CD4-positive, CD25-positive, alpha-beta regulatory T cell (primary cell): Measurements from ENCODE around the gene MACROD2. TPM values are rescaled to one million over a fixed set of nuclear protein-coding genes. Genes with fewer than 3 reads are reported as not detected.

ENCODE experiments used
- ATAC-seq, 2 donors: fragments of 150-1000 bp; cut with Tn5 transposase; one replicate each; pipeline ENCODE4 v1.10.0; 2021; ENCODE audit warnings: low read depth in 2 of 2, moderate number of reproducible peaks in 2 of 2, moderate library complexity in 1 of 2
- DNase-seq, 3 donors: peaks; one replicate each; pipeline versions ENCODE4 v3.0.0 to v3.0.0-alpha.2; 2012 to 2022; ENCODE audit warnings: mixed read lengths in 1 of 3
- H3K27ac ChIP-seq: one replicate; pipeline ENCODE4 v1.7.0; 2013; ENCODE audit warnings: mild to moderate bottlenecking, low read length; ENCODE audit not compliant: insufficient read depth, poor library complexity, severe bottlenecking
- H3K27me3 ChIP-seq: one replicate; pipeline ENCODE4 v1.7.0; 2013; ENCODE audit warnings: low read length; ENCODE audit not compliant: control insufficient read depth, insufficient read depth
- H3K36me3 ChIP-seq: one replicate; pipeline ENCODE4 v1.7.0; 2013; ENCODE audit warnings: mild to moderate bottlenecking, low read length, moderate library complexity; ENCODE audit not compliant: control insufficient read depth, insufficient read depth
- H3K4me1 ChIP-seq: 2 replicates; pipeline ENCODE4 v1.7.0; 2013; ENCODE audit warnings: mild to moderate bottlenecking, low read length; ENCODE audit not compliant: insufficient read depth, control insufficient read depth, poor library complexity, severe bottlenecking
- H3K4me3 ChIP-seq: one replicate; pipeline ENCODE4 v1.7.0; 2013; ENCODE audit warnings: low read depth, mild to moderate bottlenecking, low read length, moderate library complexity
- H3K9me3 ChIP-seq, 2 experiments: 1 replicate in 1 of 2; 2 replicates in 1 of 2; pipeline ENCODE4 v1.7.0; 2013; ENCODE audit warnings: low read length in 2 of 2, mild to moderate bottlenecking in 1 of 2, moderate library complexity in 1 of 2; ENCODE audit not compliant: control insufficient read depth in 2 of 2
- H3K27ac Mint-ChIP-seq, 3 donors: one replicate each; pipeline ENCODE4 v1.8.0; 2020 to 2022; ENCODE audit warnings: mild to moderate bottlenecking in 3 of 3, mixed read lengths in 3 of 3, moderate library complexity in 2 of 3
- H3K27me3 Mint-ChIP-seq: one replicate; pipeline ENCODE4 v1.8.0; 2022; ENCODE audit warnings: mild to moderate bottlenecking, mixed read lengths
- H3K36me3 Mint-ChIP-seq: one replicate; pipeline ENCODE4 v1.8.0; 2020; ENCODE audit warnings: mixed read lengths
- H3K4me1 Mint-ChIP-seq, 4 donors: one replicate each; pipeline ENCODE4 v1.8.0; 2020 to 2022; ENCODE audit warnings: mixed read lengths in 4 of 4, mild to moderate bottlenecking in 1 of 4
- H3K4me3 Mint-ChIP-seq, 4 donors: one replicate each; pipeline ENCODE4 v1.8.0; 2020 to 2022; ENCODE audit warnings: mild to moderate bottlenecking in 4 of 4, mixed read lengths in 4 of 4, moderate library complexity in 3 of 4
- H3K9me3 Mint-ChIP-seq, 7 donors: one replicate each; pipeline ENCODE4 v1.8.0; 2020 to 2022; ENCODE audit warnings: mixed read lengths in 7 of 7, mild to moderate bottlenecking in 3 of 7, moderate library complexity in 2 of 7
- polyA plus RNA-seq, 4 donors: library from polyadenylated mRNA; unstranded; fragments of 300-500 nt; fragmentation: Illumina TruSeq; gene quantifications; one replicate each; pipeline ENCODE4 v1.2.3, GENCODE V29; 2021
- total RNA-seq: library from RNA; stranded (reverse); gene quantifications from one replicate; pipeline ENCODE4 v1.2.3, GENCODE V29; 2022

Gene MACROD2
- total and polyA plus RNA-seq, 5 donors from 2014 or later, result 1.4 TPM; not detected in 4

DNA sequence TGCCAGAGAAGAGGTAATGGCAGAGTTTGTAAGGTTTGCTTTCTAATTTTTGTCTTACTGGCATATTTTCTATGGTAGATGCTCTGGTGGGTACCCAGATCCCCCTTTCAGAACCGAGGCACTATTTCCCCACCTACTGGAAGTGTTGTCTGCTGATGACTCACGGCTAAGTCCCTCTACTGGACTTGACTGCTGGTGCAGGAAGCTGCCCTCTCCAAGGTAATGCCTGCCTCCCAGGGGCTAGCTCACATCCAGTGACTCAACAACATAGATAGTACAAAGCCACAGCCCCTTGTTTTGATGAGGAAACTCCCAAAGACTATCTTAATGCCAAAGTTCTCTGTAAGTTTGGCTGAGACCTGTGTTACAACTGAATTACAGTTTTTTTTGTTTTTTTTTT is 627.5 kb downstream of the MACROD2 start:
- no peaks in the 10 kb centered on the region for H3K4me1 Mint-ChIP-seq
- no peaks in the 10 kb centered on the region for H3K27me3 Mint-ChIP-seq
- DNase-seq (no peak), ATAC-seq (no peak)
- Histone ChIP-seq H3K4me1 (no peaks in the 10 kb centered on the region), H3K4me3 (no peak overlapping the region), H3K36me3 (no peaks in the 10 kb centered on the region), H3K9me3 (peaks cover 0 to 12% of the 10 kb centered on the region in 2 experiments), H3K27me3 (no peaks in the 10 kb centered on the region), H3K27ac (no peak overlapping the region)
- H3K9me3 Mint-ChIP-seq, result peaks cover 0 to 20% (median 9%) of the 10 kb centered on the region in 7 donors
- no peak overlapping the region for H3K4me3 Mint-ChIP-seq
- H3K36me3 Mint-ChIP-seq, result no peaks in the 10 kb centered on the region
- no peak overlapping the region for H3K27ac Mint-ChIP-seq

DNA sequence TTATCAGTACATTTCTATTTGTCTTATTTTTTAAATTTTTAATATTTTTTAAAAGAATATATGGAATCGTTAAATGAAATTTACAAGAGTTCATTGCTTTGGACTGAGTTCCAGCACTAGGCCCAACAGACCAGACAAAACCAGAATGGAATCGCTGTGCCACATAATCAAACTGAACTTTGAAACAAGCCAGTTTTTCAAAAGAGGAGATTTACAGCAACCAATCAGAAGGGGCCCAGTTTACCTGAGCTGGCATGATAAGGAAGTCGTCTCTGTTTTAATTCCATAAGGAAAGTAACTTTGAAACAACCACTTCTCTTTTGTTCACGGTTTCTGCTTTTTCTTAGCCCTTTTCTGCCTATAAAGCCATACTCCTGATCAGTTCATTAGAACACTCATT is 635.7 kb downstream of the MACROD2 start:
- H3K27me3 ChIP-seq, result no peaks in the 10 kb centered on the region
- H3K27ac Mint-ChIP-seq, result no peak overlapping the region
- DNase-seq, result no peak

DNA sequence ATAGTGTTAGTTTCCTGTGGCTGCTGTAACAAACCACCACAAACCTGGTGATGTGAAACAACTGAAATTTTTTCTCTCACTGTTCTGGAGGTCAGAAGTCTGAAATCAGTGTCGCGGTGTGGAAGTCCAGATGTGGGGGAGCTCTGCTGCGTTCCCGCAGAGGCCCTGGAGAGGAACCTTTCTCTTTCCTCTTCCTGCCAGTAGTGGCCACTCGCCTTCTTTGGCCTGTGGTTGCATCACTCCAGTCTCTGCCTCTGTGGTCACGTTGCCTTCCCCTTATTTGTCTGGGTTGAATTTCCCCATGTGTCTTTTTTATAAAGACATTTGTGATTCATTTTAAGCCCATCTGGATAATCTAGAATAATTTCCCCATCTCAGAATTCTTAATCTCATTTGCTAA is 637.6 kb downstream of the MACROD2 start:
- Mint-ChIP-seq H3K36me3 (no peaks in the 10 kb centered on the region), H3K9me3 (peaks cover 0 to 47% (median 9%) of the 10 kb centered on the region in 7 donors)
- DNase-seq, result no peak

More for the DNA sequence above, 635.7 kb downstream of the MACROD2 start:
- H3K9me3 ChIP-seq, result peaks cover 0 to 4% of the 10 kb centered on the region in 2 experiments
- Mint-ChIP-seq H3K4me1 (no peaks in the 10 kb centered on the region), H3K9me3 (peaks cover 0 to 35% (median 9%) of the 10 kb centered on the region in 7 donors), H3K36me3 (no peaks in the 10 kb centered on the region), H3K4me3 (no peak overlapping the region), H3K27me3 (no peaks in the 10 kb centered on the region)
- H3K27ac ChIP-seq, result no peak overlapping the region
- no peak for ATAC-seq
- H3K4me1 ChIP-seq, result no peaks in the 10 kb centered on the region
- H3K36me3 ChIP-seq, result no peaks in the 10 kb centered on the region
- H3K4me3 ChIP-seq, result no peak overlapping the region

DNA sequence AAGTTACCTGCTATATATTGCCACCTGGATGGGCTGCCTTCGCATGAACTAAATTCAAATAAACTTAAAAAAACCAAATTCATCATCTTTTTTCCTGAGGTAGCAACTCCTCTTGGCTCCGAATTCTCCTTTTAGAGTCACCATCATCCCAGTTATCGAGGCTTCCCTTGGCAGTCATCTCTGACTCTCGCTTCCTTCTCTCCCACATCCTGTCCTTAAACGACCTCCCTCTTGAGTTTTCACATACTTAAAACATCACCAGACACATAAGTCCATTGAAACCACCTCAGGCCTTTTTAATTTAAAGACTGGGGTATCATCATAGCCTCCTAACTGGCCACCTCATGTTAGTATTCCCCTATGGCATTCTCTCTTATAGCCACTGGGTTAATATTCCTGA is 638.2 kb downstream of the MACROD2 start:
- H3K9me3 ChIP-seq, result peaks cover 0 to 4% of the 10 kb centered on the region in 2 experiments
- no peaks in the 10 kb centered on the region for H3K36me3 ChIP-seq
- ATAC-seq, result no peak
- no peaks in the 10 kb centered on the region for H3K36me3 Mint-ChIP-seq
- no peak for DNase-seq
- H3K4me3 ChIP-seq, result no peak overlapping the region
- H3K4me1 Mint-ChIP-seq, result no peaks in the 10 kb centered on the region
- H3K9me3 Mint-ChIP-seq, result peaks cover 0 to 42% (median 11%) of the 10 kb centered on the region in 7 donors
- no peaks in the 10 kb centered on the region for H3K27me3 ChIP-seq
- no peaks in the 10 kb centered on the region for H3K4me1 ChIP-seq
- H3K27ac ChIP-seq, result no peak overlapping the region
- no peak overlapping the region for H3K27ac Mint-ChIP-seq
- no peaks in the 10 kb centered on the region for H3K27me3 Mint-ChIP-seq
- no peak overlapping the region for H3K4me3 Mint-ChIP-seq

More for the DNA sequence above, 637.6 kb downstream of the MACROD2 start:
- Mint-ChIP-seq H3K4me1 (no peaks in the 10 kb centered on the region), H3K27me3 (no peaks in the 10 kb centered on the region), H3K27ac (no peak overlapping the region), H3K4me3 (no peak overlapping the region)
- H3K27ac ChIP-seq, result no peak overlapping the region
- H3K27me3 ChIP-seq, result no peaks in the 10 kb centered on the region
- H3K4me3 ChIP-seq, result no peak overlapping the region
- ATAC-seq, result no peak
- H3K36me3 ChIP-seq, result no peaks in the 10 kb centered on the region
- H3K9me3 ChIP-seq, result peaks cover 0 to 4% of the 10 kb centered on the region in 2 experiments
- H3K4me1 ChIP-seq, result no peaks in the 10 kb centered on the region

DNA sequence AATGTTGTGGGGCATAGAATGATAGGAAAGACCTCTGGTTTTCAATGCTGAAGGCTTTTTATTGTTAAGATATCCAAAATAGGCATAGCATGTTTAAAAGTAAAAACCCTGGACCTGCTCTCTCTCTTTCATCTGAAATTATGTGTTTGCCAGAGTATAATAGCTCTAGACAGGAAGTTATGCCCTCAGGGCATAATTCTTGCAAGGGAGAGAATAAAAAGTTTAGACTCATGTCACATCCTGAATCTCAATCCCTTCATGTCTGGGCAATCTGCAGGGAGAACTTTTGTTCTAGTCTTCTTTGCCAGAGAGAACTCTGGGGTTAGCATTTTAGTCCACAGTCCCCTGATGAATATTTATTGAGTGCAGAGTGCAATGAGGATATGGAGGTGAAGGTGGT is 639.3 kb downstream of the MACROD2 start:
- H3K27me3 ChIP-seq, result no peaks in the 10 kb centered on the region
- DNase-seq (no peak), ATAC-seq (no peak)
- Mint-ChIP-seq H3K9me3 (peaks cover 0 to 42% (median 11%) of the 10 kb centered on the region in 7 donors), H3K4me3 (no peak overlapping the region), H3K27ac (no peak overlapping the region), H3K27me3 (no peaks in the 10 kb centered on the region), H3K36me3 (no peaks in the 10 kb centered on the region), H3K4me1 (no peaks in the 10 kb centered on the region)
- H3K9me3 ChIP-seq, result peaks cover 0 to 4% of the 10 kb centered on the region in 2 experiments
- no peak overlapping the region for H3K27ac ChIP-seq
- H3K4me1 ChIP-seq, result no peaks in the 10 kb centered on the region
- H3K36me3 ChIP-seq, result no peaks in the 10 kb centered on the region
- no peak overlapping the region for H3K4me3 ChIP-seq

DNA sequence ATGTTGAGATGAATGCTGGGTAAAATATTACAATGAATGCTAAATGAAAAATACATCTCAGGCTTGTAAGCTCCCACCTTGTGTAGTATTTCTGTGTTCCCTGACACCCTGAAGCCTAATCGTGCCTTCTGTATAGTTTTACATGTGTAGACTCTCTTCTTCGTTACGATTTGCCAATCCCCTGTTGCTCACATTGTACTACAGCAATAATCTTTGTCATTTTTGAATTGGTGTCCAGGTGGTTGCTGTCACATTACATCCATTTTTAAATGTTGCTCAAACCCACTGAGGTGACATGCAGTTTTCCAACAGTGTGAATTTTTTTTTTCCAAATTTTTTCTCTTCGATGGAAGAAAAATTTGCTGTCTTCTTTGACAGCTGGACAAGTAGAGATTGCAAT is 642.1 kb downstream of the MACROD2 start:
- Histone ChIP-seq H3K4me3 (no peak overlapping the region), H3K36me3 (no peaks in the 10 kb centered on the region), H3K27ac (no peak overlapping the region), H3K9me3 (peaks cover 0 to 4% of the 10 kb centered on the region in 2 experiments), H3K4me1 (no peaks in the 10 kb centered on the region), H3K27me3 (no peaks in the 10 kb centered on the region)
- Mint-ChIP-seq H3K4me3 (no peak overlapping the region), H3K27ac (no peak overlapping the region), H3K27me3 (no peaks in the 10 kb centered on the region), H3K9me3 (peaks cover 0 to 45% (median 12%) of the 10 kb centered on the region in 7 donors), H3K36me3 (no peaks in the 10 kb centered on the region), H3K4me1 (no peaks in the 10 kb centered on the region)
- no peak for DNase-seq
- no peak for ATAC-seq

DNA sequence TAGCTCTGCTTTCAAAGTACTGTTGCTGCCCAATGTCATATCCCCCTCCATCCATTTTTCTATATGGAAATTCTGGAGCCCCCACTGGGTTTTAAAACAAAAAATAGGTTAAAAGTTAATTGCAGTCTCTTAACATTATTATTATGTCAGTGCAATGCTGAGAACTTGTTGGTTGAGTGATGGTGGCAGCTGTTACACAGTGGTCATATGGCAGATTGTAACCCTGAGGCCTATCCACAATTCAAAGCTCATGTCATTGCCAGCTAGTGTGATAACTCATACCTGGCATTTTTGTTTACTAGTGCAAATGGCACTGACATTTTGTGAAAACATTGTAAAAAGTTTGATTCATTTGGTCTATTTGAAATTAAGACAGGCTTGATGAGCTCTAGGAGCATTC is 647.8 kb downstream of the MACROD2 start:
- Mint-ChIP-seq H3K36me3 (no peaks in the 10 kb centered on the region), H3K4me1 (no peaks in the 10 kb centered on the region), H3K9me3 (peaks cover 0 to 15% (median 11%) of the 10 kb centered on the region in 7 donors), H3K27me3 (no peaks in the 10 kb centered on the region), H3K4me3 (no peak overlapping the region), H3K27ac (no peak overlapping the region)
- H3K4me3 ChIP-seq, result no peak overlapping the region
- H3K36me3 ChIP-seq, result no peaks in the 10 kb centered on the region
- ATAC-seq (no peak), DNase-seq (no peak)
- no peaks in the 10 kb centered on the region for H3K27me3 ChIP-seq
- H3K27ac ChIP-seq, result no peak overlapping the region
- H3K9me3 ChIP-seq, result no peaks in the 10 kb centered on the region
- no peaks in the 10 kb centered on the region for H3K4me1 ChIP-seq

DNA sequence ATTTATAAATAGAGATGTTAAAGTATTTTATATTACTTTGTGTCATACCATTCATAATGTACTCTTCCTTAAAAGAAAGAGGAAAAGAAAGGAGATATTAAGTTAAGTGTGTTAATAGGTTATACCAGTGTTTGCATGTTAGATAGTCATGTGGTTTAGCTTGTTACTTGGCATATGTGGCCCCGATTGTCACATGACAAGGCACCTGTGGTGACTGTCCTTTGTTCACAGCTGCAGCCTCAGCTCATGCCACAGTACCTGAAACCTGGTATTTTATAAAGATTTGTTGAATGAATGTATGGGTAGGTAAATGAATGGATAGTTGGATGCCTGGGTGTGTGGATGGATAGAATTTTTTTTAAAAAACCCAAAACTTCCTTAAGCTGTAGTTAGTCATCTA is 648.2 kb downstream of the MACROD2 start:
- Mint-ChIP-seq H3K27ac (no peak overlapping the region), H3K4me3 (no peak overlapping the region), H3K4me1 (no peaks in the 10 kb centered on the region), H3K36me3 (no peaks in the 10 kb centered on the region), H3K27me3 (no peaks in the 10 kb centered on the region), H3K9me3 (peaks cover 0 to 14% (median 10%) of the 10 kb centered on the region in 7 donors)
- DNase-seq (no peak), ATAC-seq (no peak)
- Histone ChIP-seq H3K27ac (no peak overlapping the region), H3K4me3 (no peak overlapping the region), H3K27me3 (no peaks in the 10 kb centered on the region), H3K36me3 (no peaks in the 10 kb centered on the region), H3K4me1 (no peaks in the 10 kb centered on the region), H3K9me3 (no peaks in the 10 kb centered on the region)
